Bone marrow (tissue), 2 donors: Measurements from ENCODE around the gene TARBP2.
"Not testable (repeated sequence)": the region's sequence is repeated elsewhere in the genome, so short reads cannot be mapped to it uniquely, and the experiment has no call there.

Source experiments
- DNase-seq, 2 donors: peaks; one replicate each; lab custom pipeline; 2025; lab: John Stamatoyannopoulos, UW

TARBP2 gene

GRCh38 chr12:53513712-53514410, 12.8 kb downstream of the TARBP2 start:
- no peak for DNase-seq

- DNase-seq: no peak
Observed at GRCh38 chr12:53514628-53515290, 13.7 kb downstream of the TARBP2 start.

- no peak for DNase-seq
Observed at GRCh38 chr12:53515291-53515680, 14.2 kb downstream of the TARBP2 start.

GRCh38 chr12:53516758-53517455, 15.8 kb downstream of the TARBP2 start:
- no peak for DNase-seq

- no peak for DNase-seq
Observed at GRCh38 chr12:53518381-53518780, 17.3 kb downstream of the TARBP2 start.

- DNase-seq: no peak
Observed at GRCh38 chr12:53523131-53523530, 22.0 kb downstream of the TARBP2 start.

GRCh38 chr12:53524476-53524875, 23.4 kb downstream of the TARBP2 start:
- no peak for DNase-seq

- no peak for DNase-seq
Observed at GRCh38 chr12:53530061-53530460, 29.0 kb downstream of the TARBP2 start.

- no peak for DNase-seq
Observed at GRCh38 chr12:53530920-53531319, 29.8 kb downstream of the TARBP2 start.

- DNase-seq: no peak
Observed at GRCh38 chr12:53532021-53532420, 30.9 kb downstream of the TARBP2 start.

- no peak for DNase-seq
Observed at GRCh38 chr12:53532524-53533445, 31.7 kb downstream of the TARBP2 start.

- no peak for DNase-seq
Observed at GRCh38 chr12:53533471-53533870, 32.4 kb downstream of the TARBP2 start.

GRCh38 chr12:53536962-53537361, 35.9 kb downstream of the TARBP2 start:
- DNase-seq: no peak

GRCh38 chr12:53538209-53538689, 37.2 kb downstream of the TARBP2 start:
- no peak for DNase-seq

GRCh38 chr12:53539526-53539925, 38.4 kb downstream of the TARBP2 start:
- no peak for DNase-seq

- peak in 1 of 2 donors; percentile 78 for DNase-seq
Observed at GRCh38 chr12:53543539-53543938, 42.5 kb downstream of the TARBP2 start.

GRCh38 chr12:53548354-53548753, 47.3 kb downstream of the TARBP2 start:
- not testable (repeated sequence) for DNase-seq

- DNase-seq: not testable (repeated sequence)
Observed at GRCh38 chr12:53550131-53550530, 49.0 kb downstream of the TARBP2 start.

GRCh38 chr12:53550595-53550994, 49.5 kb downstream of the TARBP2 start:
- no peak for DNase-seq

- DNase-seq: no peak
Observed at GRCh38 chr12:53551889-53552291, 50.8 kb downstream of the TARBP2 start.

- no peak for DNase-seq
Observed at GRCh38 chr12:53552361-53553327, 51.6 kb downstream of the TARBP2 start.
